Neural progenitor cell (in vitro differentiated cells): ENCODE data around the gene SLC44A5. TPM values are rescaled to one million over a fixed set of nuclear protein-coding genes. Genes with fewer than 3 reads are reported as not detected.

Experiments
- DNase-seq: peaks from one replicate; pipeline ENCODE4 v3.0.0-alpha.2; 2016; ENCODE audit warnings: low spot score
- H2AFZ ChIP-seq: fragments of 200-600 bp; sonication (generic); replicated peaks from 2 replicates; pipeline ENCODE4 v1.6.1; 2016; ENCODE audit warnings: antibody characterized with exemption
- H3F3A ChIP-seq: fragments of 200-600 bp; sonication (generic); 2 replicates; pipeline ENCODE4 v1.6.1; 2016; ENCODE audit warnings: antibody characterized with exemption, low read depth
- H3K27ac ChIP-seq: fragments of 200-600 bp; sonication (generic); 2 replicates; pipeline ENCODE4 v1.5.1; 2016; ENCODE audit warnings: mild to moderate bottlenecking
- H3K27me3 ChIP-seq: fragments of 200-600 bp; sonication (generic); 2 replicates; pipeline ENCODE4 v1.6.1; 2016; ENCODE audit warnings: mild to moderate bottlenecking, moderate library complexity
- H3K36me3 ChIP-seq: fragments of 200-600 bp; sonication (generic); 2 replicates; pipeline ENCODE4 v1.5.1; 2016
- H3K4me1 ChIP-seq: fragments of 200-600 bp; sonication (generic); 2 replicates; pipeline ENCODE4 v1.6.1; 2016; ENCODE audit warnings: mixed run types
- H3K4me2 ChIP-seq: fragments of 200-600 bp; sonication (generic); 2 replicates; pipeline ENCODE4 v1.6.1; 2016
- H3K4me3 ChIP-seq: fragments of 200-600 bp; sonication (generic); 2 replicates; pipeline ENCODE4 v1.5.1; 2016
- H3K79me2 ChIP-seq: fragments of 200-600 bp; sonication (generic); 2 replicates; pipeline ENCODE4 v1.6.1; 2016; ENCODE audit warnings: low read depth
- H3K9ac ChIP-seq: fragments of 200-600 bp; sonication (generic); 2 replicates; pipeline ENCODE4 v1.6.1; 2016
- H3K9me3 ChIP-seq: fragments of 200-600 bp; sonication (generic); 2 replicates; pipeline ENCODE4 v1.5.1; 2016; ENCODE audit warnings: low read depth
- H4K20me1 ChIP-seq: fragments of 200-600 bp; sonication (generic); 2 replicates; pipeline ENCODE4 v1.6.1; 2016; ENCODE audit warnings: low read depth
- H3K27ac Mint-ChIP-seq: 3 replicates; pipeline ENCODE4 v1.8.0; 2021; ENCODE audit warnings: mixed read lengths
- H3K27me3 Mint-ChIP-seq: 2 replicates; pipeline ENCODE4 v1.8.0; 2022; ENCODE audit warnings: low read depth, mild to moderate bottlenecking, inconsistent platforms, moderate library complexity, mixed read lengths; ENCODE audit not compliant: insufficient read depth
- H3K36me3 Mint-ChIP-seq: 3 replicates; pipeline ENCODE4 v1.8.0; 2021; ENCODE audit warnings: mixed read lengths
- H3K4me1 Mint-ChIP-seq: 3 replicates; pipeline ENCODE4 v1.8.0; 2021; ENCODE audit warnings: mixed read lengths
- H3K4me3 Mint-ChIP-seq: 3 replicates; pipeline ENCODE4 v1.8.0; 2021; ENCODE audit warnings: mild to moderate bottlenecking, moderate library complexity, mixed read lengths
- H3K9me3 Mint-ChIP-seq: 3 replicates; pipeline ENCODE4 v1.8.0; 2020; ENCODE audit warnings: mixed read lengths
- EZH2 ChIP-seq: fragments of 200-600 bp; sonication (generic); IDR thresholded peaks from 2 replicates; pipeline ENCODE4 v1.6.1; 2017; ENCODE audit warnings: antibody characterized with exemption, mild to moderate bottlenecking, moderate library complexity
- EZH2phosphoT487 ChIP-seq: fragments of 200-600 bp; sonication (generic); IDR thresholded peaks from 2 replicates; pipeline ENCODE4 v1.6.1; 2017; ENCODE audit warnings: antibody characterized with exemption
- total RNA-seq: library from RNA; depleted of rRNA; stranded (reverse); fragments of >200 nt; gene quantifications from 2 replicates; pipeline ENCODE4 v1.2.3, GENCODE V29; 2015; ENCODE audit warnings: low replicate concordance
- TF ChIP-seq, protein P1 (sequence below): fragments of 200-600 bp; sonication (generic); IDR thresholded peaks from 2 replicates; pipeline ENCODE4 v1.5.1; 2017; ENCODE audit warnings: antibody characterized with exemption, mild to moderate bottlenecking

Gene SLC44A5
- total RNA-seq, 1 donor from 2014 or later = 25.3 TPM

GRCh38 chr1:75440274-75440673 lies 170.6 kb downstream of the SLC44A5 start:
- no peak overlapping the region for H3K27ac ChIP-seq
- H3K27me3 Mint-ChIP-seq = no peaks in the 10 kb centered on the region
- TF ChIP-seq EZH2 = no peak
- TF ChIP-seq EZH2phosphoT487 = no peak
- TF ChIP-seq, protein P1, sequence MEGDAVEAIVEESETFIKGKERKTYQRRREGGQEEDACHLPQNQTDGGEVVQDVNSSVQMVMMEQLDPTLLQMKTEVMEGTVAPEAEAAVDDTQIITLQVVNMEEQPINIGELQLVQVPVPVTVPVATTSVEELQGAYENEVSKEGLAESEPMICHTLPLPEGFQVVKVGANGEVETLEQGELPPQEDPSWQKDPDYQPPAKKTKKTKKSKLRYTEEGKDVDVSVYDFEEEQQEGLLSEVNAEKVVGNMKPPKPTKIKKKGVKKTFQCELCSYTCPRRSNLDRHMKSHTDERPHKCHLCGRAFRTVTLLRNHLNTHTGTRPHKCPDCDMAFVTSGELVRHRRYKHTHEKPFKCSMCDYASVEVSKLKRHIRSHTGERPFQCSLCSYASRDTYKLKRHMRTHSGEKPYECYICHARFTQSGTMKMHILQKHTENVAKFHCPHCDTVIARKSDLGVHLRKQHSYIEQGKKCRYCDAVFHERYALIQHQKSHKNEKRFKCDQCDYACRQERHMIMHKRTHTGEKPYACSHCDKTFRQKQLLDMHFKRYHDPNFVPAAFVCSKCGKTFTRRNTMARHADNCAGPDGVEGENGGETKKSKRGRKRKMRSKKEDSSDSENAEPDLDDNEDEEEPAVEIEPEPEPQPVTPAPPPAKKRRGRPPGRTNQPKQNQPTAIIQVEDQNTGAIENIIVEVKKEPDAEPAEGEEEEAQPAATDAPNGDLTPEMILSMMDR = no peak
- no peak overlapping the region for H3K4me3 ChIP-seq
- H3K4me1 ChIP-seq = peaks cover 8% of the 10 kb centered on the region
- H2AFZ ChIP-seq = no peak overlapping the region
- no peaks in the 10 kb centered on the region for H3F3A ChIP-seq
- H3K9ac ChIP-seq = no peak overlapping the region
- no peaks in the 10 kb centered on the region for H3K79me2 ChIP-seq
- H3K27me3 ChIP-seq = no peaks in the 10 kb centered on the region
- no peaks in the 10 kb centered on the region for H3K36me3 ChIP-seq
- peaks cover 7% of the 10 kb centered on the region for H3K4me1 Mint-ChIP-seq
- no peaks in the 10 kb centered on the region for H3K36me3 Mint-ChIP-seq
- no peak overlapping the region for H3K4me3 Mint-ChIP-seq
- H3K9me3 ChIP-seq = no peaks in the 10 kb centered on the region
- no peaks in the 10 kb centered on the region for H3K9me3 Mint-ChIP-seq
- no peak for DNase-seq
- H3K27ac Mint-ChIP-seq = no peak overlapping the region
- no peak overlapping the region for H3K4me2 ChIP-seq
- no peaks in the 10 kb centered on the region for H4K20me1 ChIP-seq

DNA sequence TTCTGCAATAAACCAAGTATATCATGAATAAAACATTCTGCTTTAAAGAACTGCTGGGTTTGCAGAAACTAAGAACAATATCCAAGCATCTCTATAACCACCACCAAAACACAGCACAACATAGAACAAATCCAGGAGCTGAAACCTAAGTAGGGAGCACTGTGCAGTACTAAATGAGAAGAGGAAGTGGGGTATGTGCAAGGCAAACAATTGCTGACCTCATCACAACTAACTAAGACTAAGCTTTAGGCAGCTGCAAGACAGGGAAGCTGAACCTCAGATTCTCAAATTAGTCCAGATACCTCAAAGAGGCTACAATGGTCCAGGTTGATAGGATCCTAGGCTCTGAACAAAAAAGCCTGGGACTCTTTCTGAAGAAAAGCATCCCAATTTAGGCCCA lies 172.6 kb downstream of the SLC44A5 start:
- no peak overlapping the region for H3K27ac ChIP-seq
- Mint-ChIP-seq H3K4me1 (peaks cover 7% of the 10 kb centered on the region), H3K9me3 (no peaks in the 10 kb centered on the region), H3K4me3 (no peak overlapping the region), H3K36me3 (no peaks in the 10 kb centered on the region), H3K27ac (no peak overlapping the region), H3K27me3 (no peaks in the 10 kb centered on the region)
- no peak overlapping the region for H3K4me3 ChIP-seq
- no peaks in the 10 kb centered on the region for H3K79me2 ChIP-seq
- H3F3A ChIP-seq = no peaks in the 10 kb centered on the region
- H3K36me3 ChIP-seq = no peaks in the 10 kb centered on the region
- no peaks in the 10 kb centered on the region for H3K27me3 ChIP-seq
- H3K4me1 ChIP-seq = peaks cover 8% of the 10 kb centered on the region
- no peak overlapping the region for H2AFZ ChIP-seq
- no peak overlapping the region for H3K9ac ChIP-seq
- H3K4me2 ChIP-seq = no peak overlapping the region
- no peak for TF ChIP-seq EZH2
- TF ChIP-seq, protein P1 = no peak
- no peak for TF ChIP-seq EZH2phosphoT487
- H3K9me3 ChIP-seq = no peaks in the 10 kb centered on the region
- no peak for DNase-seq
- no peaks in the 10 kb centered on the region for H4K20me1 ChIP-seq

- Histone ChIP-seq H3F3A (no peaks in the 10 kb centered on the region), H3K27ac (no peak overlapping the region), H3K27me3 (no peaks in the 10 kb centered on the region), H3K4me2 (no peak overlapping the region), H4K20me1 (no peaks in the 10 kb centered on the region), H3K9ac (no peak overlapping the region), H3K79me2 (no peaks in the 10 kb centered on the region), H3K9me3 (no peaks in the 10 kb centered on the region), H3K4me1 (no peaks in the 10 kb centered on the region), H2AFZ (no peak overlapping the region), H3K4me3 (no peak overlapping the region), H3K36me3 (no peaks in the 10 kb centered on the region)
- Mint-ChIP-seq H3K27me3 (no peaks in the 10 kb centered on the region), H3K4me3 (no peak overlapping the region), H3K4me1 (no peaks in the 10 kb centered on the region), H3K9me3 (no peaks in the 10 kb centered on the region), H3K27ac (no peak overlapping the region), H3K36me3 (no peaks in the 10 kb centered on the region)
- TF ChIP-seq, protein P1 = no peak
- no peak for TF ChIP-seq EZH2
- TF ChIP-seq EZH2phosphoT487 = no peak
- DNase-seq = no peak
Observed at GRCh38 chr1:75431843-75432242, 179.1 kb downstream of the SLC44A5 start.

DNA sequence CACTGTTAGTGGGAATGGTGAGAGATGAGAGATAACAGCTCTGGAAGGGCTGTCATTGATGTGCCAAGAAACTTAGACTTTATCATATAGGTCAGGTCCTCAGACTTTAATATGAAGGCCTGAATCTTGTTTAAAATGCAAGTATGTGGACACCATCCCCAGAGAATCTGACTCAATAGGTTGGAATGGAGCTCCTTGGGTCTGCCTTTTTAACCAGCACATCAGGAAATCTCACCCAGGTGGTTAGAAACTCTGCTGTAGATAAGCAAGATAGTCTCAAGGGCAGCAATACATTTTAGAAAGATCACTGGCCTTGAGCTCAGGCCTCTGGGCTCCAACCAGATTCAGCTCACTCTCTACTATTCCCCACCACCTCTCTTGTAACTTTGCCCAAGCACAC lies 180.4 kb downstream of the SLC44A5 start:
- no peaks in the 10 kb centered on the region for H3K79me2 ChIP-seq
- H3K9me3 Mint-ChIP-seq = no peaks in the 10 kb centered on the region
- no peak overlapping the region for H2AFZ ChIP-seq
- no peak overlapping the region for H3K27ac Mint-ChIP-seq
- no peaks in the 10 kb centered on the region for H3K4me1 ChIP-seq
- H3K4me3 ChIP-seq = no peak overlapping the region
- H3K9ac ChIP-seq = no peak overlapping the region
- DNase-seq = no peak
- H3K4me3 Mint-ChIP-seq = no peak overlapping the region
- no peaks in the 10 kb centered on the region for H3K27me3 Mint-ChIP-seq
- no peak overlapping the region for H3K4me2 ChIP-seq
- TF ChIP-seq EZH2 = no peak
- TF ChIP-seq, protein P1 = no peak
- no peak for TF ChIP-seq EZH2phosphoT487
- no peaks in the 10 kb centered on the region for H3K4me1 Mint-ChIP-seq
- H3K27me3 ChIP-seq = no peaks in the 10 kb centered on the region
- H3K27ac ChIP-seq = no peak overlapping the region
- H3F3A ChIP-seq = no peaks in the 10 kb centered on the region
- no peaks in the 10 kb centered on the region for H3K9me3 ChIP-seq
- no peaks in the 10 kb centered on the region for H4K20me1 ChIP-seq
- H3K36me3 ChIP-seq = no peaks in the 10 kb centered on the region
- H3K36me3 Mint-ChIP-seq = no peaks in the 10 kb centered on the region
